Nephron (organoid): ENCODE data around the gene AK1.

Experiments
- H3K27ac Mint-ChIP-seq, 3 experiments: 2 replicates each; pipeline ENCODE4 v1.8.0; 2020; ENCODE audit warnings: mixed read lengths in 3 of 3, mild to moderate bottlenecking in 2 of 3, moderate library complexity in 1 of 3
- H3K27me3 Mint-ChIP-seq: 2 replicates; pipeline ENCODE4 v1.8.0; 2021; ENCODE audit warnings: low read depth, mild to moderate bottlenecking, moderate library complexity, mixed read lengths
- H3K36me3 Mint-ChIP-seq: 2 replicates; pipeline ENCODE4 v1.8.0; 2020; ENCODE audit warnings: low read depth, mixed read lengths
- H3K4me1 Mint-ChIP-seq: 2 replicates; pipeline ENCODE4 v1.8.0; 2020; ENCODE audit warnings: mixed read lengths
- H3K4me3 Mint-ChIP-seq, 3 experiments: 2 replicates each; pipeline ENCODE4 v1.8.0; 2020; ENCODE audit warnings: mild to moderate bottlenecking in 3 of 3, mixed read lengths in 3 of 3, moderate library complexity in 2 of 3
- H3K9me3 Mint-ChIP-seq: 2 replicates; pipeline ENCODE4 v1.8.0; 2020; ENCODE audit warnings: mixed read lengths
- CTCF ChIP-seq, 3 experiments: fragments of 200-600 bp; sonication (generic); IDR thresholded peaks; one replicate each; pipeline ENCODE4 v1.5.0; 2021; ENCODE audit warnings: antibody characterized with exemption in 3 of 3; ENCODE audit not compliant: unreplicated experiment in 3 of 3

The AK1 gene

GRCh38 chr9:127865645-127866464, 11.6 kb downstream of the AK1 start:
- H3K4me3 Mint-ChIP-seq: no peak overlapping the region
- TF ChIP-seq CTCF (IDR thresholded peaks at IDR 0.05; ENCODE audit: unreplicated experiment in 3 of 3): no peak
- no peaks in the 10 kb centered on the region for H3K9me3 Mint-ChIP-seq
- H3K27ac Mint-ChIP-seq: peak overlapping the region; percentile 0 to 29 (median 2)
- H3K4me1 Mint-ChIP-seq: peaks cover 18% of the 10 kb centered on the region
- peaks cover 10% of the 10 kb centered on the region for H3K36me3 Mint-ChIP-seq
- H3K27me3 Mint-ChIP-seq: peaks cover 5% of the 10 kb centered on the region

- TF ChIP-seq CTCF (IDR thresholded peaks at IDR 0.05; ENCODE audit: unreplicated experiment in 3 of 3): no peak
- Mint-ChIP-seq H3K4me3 (no peak overlapping the region), H3K27me3 (peaks cover 5% of the 10 kb centered on the region), H3K36me3 (peaks cover 5% of the 10 kb centered on the region), H3K4me1 (peaks cover 31% of the 10 kb centered on the region), H3K9me3 (no peaks in the 10 kb centered on the region), H3K27ac (peak overlapping the region; percentile 21 to 72 (median 60))
Observed at GRCh38 chr9:127863191-127863621, 14.3 kb downstream of the AK1 start.

GRCh38 chr9:127862075-127863011, 15.1 kb downstream of the AK1 start:
- peaks cover 5% of the 10 kb centered on the region for H3K36me3 Mint-ChIP-seq
- H3K4me3 Mint-ChIP-seq: no peak overlapping the region
- H3K4me1 Mint-ChIP-seq: peaks cover 35% of the 10 kb centered on the region
- no peaks in the 10 kb centered on the region for H3K9me3 Mint-ChIP-seq
- peaks cover 5% of the 10 kb centered on the region for H3K27me3 Mint-ChIP-seq
- no peak for TF ChIP-seq CTCF (IDR thresholded peaks at IDR 0.05; ENCODE audit: unreplicated experiment in 3 of 3)
- H3K27ac Mint-ChIP-seq: peak overlapping the region; percentile 21 to 72 (median 60)

GRCh38 chr9:127860779-127861178, 16.7 kb downstream of the AK1 start:
- Mint-ChIP-seq H3K36me3 (peaks cover 2% of the 10 kb centered on the region), H3K4me3 (no peak overlapping the region), H3K27me3 (peaks cover 5% of the 10 kb centered on the region), H3K9me3 (no peaks in the 10 kb centered on the region), H3K4me1 (peaks cover 32% of the 10 kb centered on the region), H3K27ac (peak overlapping the region; percentile 38 to 71 (median 42))
- no peak for TF ChIP-seq CTCF (IDR thresholded peaks at IDR 0.05; ENCODE audit: unreplicated experiment in 3 of 3)

- peak overlapping the region; percentile 38 to 71 (median 42) for H3K27ac Mint-ChIP-seq
- H3K27me3 Mint-ChIP-seq: peaks cover 5% of the 10 kb centered on the region
- H3K4me3 Mint-ChIP-seq: no peak overlapping the region
- no peaks in the 10 kb centered on the region for H3K9me3 Mint-ChIP-seq
- no peak for TF ChIP-seq CTCF (IDR thresholded peaks at IDR 0.05; ENCODE audit: unreplicated experiment in 3 of 3)
- no peaks in the 10 kb centered on the region for H3K36me3 Mint-ChIP-seq
- H3K4me1 Mint-ChIP-seq: peaks cover 27% of the 10 kb centered on the region
Observed at GRCh38 chr9:127860260-127860659, 17.2 kb downstream of the AK1 start.
